Measurements from ENCODE around the gene GSTP1. TPM values are rescaled to one million over a fixed set of nuclear protein-coding genes. Genes with fewer than 3 reads are reported as not detected.

The GSTP1 gene
- total and polyA plus RNA-seq, 9 of the 15 experiments (the other 6 are each of a cell fraction or from before 2014, with no cell fraction given): 592 to 2,150 (median 1,204) TPM

- TF ChIP-seq POLR3A (IDR thresholded peaks at IDR 0.05; ENCODE audit: borderline replicate concordance, extremely low read depth, insufficient read depth, insufficient read length): no peak
- no peak for TF ChIP-seq ZBTB5 (IDR thresholded peaks at IDR 0.05)
- 0 out of 2 replicates have a peak, but pooled peaks have one; percentile 25 for TF ChIP-seq ZNF717 (CRISPR knock-in tag; IDR thresholded peaks at IDR 0.05)
- TF ChIP-seq DLX4 (CRISPR knock-in tag; IDR thresholded peaks at IDR 0.05): no peak
- no peak for TF ChIP-seq ZNF146 (CRISPR knock-in tag; IDR thresholded peaks at IDR 0.05; ENCODE audit: unreplicated experiment)
- TF ChIP-seq ZNF311 (CRISPR knock-in tag; IDR thresholded peaks at IDR 0.05): no peak
- TF ChIP-seq MNT (conservative IDR thresholded peaks at IDR 0.05): peak; percentile 74 to 87
- TF ChIP-seq HDAC2 (IDR thresholded peaks at IDR 0.05): peak; percentile 86; the same call in 1 of the 2 replicates
- no peak for TF ChIP-seq FOXM1 (IDR thresholded peaks at IDR 0.05; ENCODE audit: low read depth)
- peak; percentile 96 for TF ChIP-seq FOXM1 (CRISPR knock-in tag; IDR thresholded peaks at IDR 0.05; ENCODE audit: low read depth)
- no peak for TF ChIP-seq STAT5A (IDR thresholded peaks at IDR 0.05; ENCODE audit: borderline replicate concordance, low read length)
- TF ChIP-seq HMG20B (CRISPR knock-in tag; IDR thresholded peaks at IDR 0.05): no peak
- TF ChIP-seq MECOM (CRISPR knock-in tag; IDR thresholded peaks at IDR 0.05): 0 out of 2 replicates have a peak, but pooled peaks have one; percentile 29
- no peak for TF ChIP-seq ZNF134 (CRISPR knock-in tag; conservative IDR thresholded peaks at IDR 0.05)
- TF ChIP-seq HDAC1 (IDR thresholded peaks at IDR 0.05): peak in 1 of 2 experiments; percentile 85; a peak in 2 of 4 replicates
- peak; percentile 89 for TF ChIP-seq ERF (CRISPR knock-in tag; IDR thresholded peaks at IDR 0.05)
- peak; percentile 64 to 77 for TF ChIP-seq RAD21 (CRISPR knock-in tag; conservative IDR thresholded peaks at IDR 0.05 in 1 of 2, IDR thresholded peaks at IDR 0.05 in 1 of 2)
- TF ChIP-seq HDAC3 (IDR thresholded peaks at IDR 0.05; ENCODE audit: borderline replicate concordance, partially characterized antibody): no peak
- no peak for TF ChIP-seq SMARCB1 (IDR thresholded peaks at IDR 0.05; ENCODE audit: insufficient read length, low read depth)
- TF ChIP-seq MITF (IDR thresholded peaks at IDR 0.05): no peak
These were observed 46.0 kb downstream of the GSTP1 start, which contains the start of gene NUDT8 (continued) for GRCh38 chr11:67629386-67630227.
